ENCODE measurements around the gene SEC31A.

GRCh38 chr4:82866706-82867385, 24.1 kb downstream of the SEC31A start:
- no peak for TF ChIP-seq POLR2A (IDR thresholded peaks at IDR 0.05)
- no peak for TF ChIP-seq CTCF (IDR thresholded peaks at IDR 0.05)
